Astrocyte of the cerebellum (primary cell): ENCODE data around the gene ABLIM2.

Source experiments
- DNase-seq: peaks from one replicate; pipeline ENCODE4 v3.0.0-alpha.2; 2011; ENCODE audit warnings: low read depth
- H3K4me3 ChIP-seq: 2 replicates; pipeline ENCODE4 v1.5.1; 2011; ENCODE audit warnings: mild to moderate bottlenecking, low read depth, low read length, moderate library complexity
- in situ Hi-C: cut with HindIII; loops from 2 replicates; pipeline ENCODE4 v1.10.0; 2017; ENCODE audit warnings: low sequenced_read_pairs
- TF ChIP-seq, protein P1 (sequence below): IDR thresholded peaks from 2 replicates; pipeline ENCODE4 v1.5.1; 2012; ENCODE audit warnings: low read length, low read depth, moderate library complexity, mild to moderate bottlenecking; ENCODE audit errors: missing control alignments

Gene ABLIM2

DNA sequence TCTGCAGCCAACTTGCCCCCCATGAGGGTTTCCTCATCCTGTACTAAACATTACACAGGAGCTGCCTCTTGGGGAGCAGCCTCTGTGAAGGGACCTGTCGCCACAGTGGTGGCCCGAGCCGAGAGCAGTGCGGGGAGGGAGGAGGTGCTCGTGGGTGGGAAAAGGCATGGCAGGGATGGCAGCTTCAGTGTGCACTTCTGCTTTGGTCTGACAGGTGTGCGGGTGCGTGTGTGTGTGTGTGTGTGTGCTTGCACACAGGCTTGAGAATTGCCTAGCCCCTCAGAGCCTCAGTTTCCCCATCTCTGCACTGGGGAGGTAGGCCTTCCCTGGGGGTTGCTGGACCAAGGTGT lies 44.4 kb upstream of the ABLIM2 start:
- TF ChIP-seq, protein P1, sequence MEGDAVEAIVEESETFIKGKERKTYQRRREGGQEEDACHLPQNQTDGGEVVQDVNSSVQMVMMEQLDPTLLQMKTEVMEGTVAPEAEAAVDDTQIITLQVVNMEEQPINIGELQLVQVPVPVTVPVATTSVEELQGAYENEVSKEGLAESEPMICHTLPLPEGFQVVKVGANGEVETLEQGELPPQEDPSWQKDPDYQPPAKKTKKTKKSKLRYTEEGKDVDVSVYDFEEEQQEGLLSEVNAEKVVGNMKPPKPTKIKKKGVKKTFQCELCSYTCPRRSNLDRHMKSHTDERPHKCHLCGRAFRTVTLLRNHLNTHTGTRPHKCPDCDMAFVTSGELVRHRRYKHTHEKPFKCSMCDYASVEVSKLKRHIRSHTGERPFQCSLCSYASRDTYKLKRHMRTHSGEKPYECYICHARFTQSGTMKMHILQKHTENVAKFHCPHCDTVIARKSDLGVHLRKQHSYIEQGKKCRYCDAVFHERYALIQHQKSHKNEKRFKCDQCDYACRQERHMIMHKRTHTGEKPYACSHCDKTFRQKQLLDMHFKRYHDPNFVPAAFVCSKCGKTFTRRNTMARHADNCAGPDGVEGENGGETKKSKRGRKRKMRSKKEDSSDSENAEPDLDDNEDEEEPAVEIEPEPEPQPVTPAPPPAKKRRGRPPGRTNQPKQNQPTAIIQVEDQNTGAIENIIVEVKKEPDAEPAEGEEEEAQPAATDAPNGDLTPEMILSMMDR: no peak
- no peak for DNase-seq
- H3K4me3 ChIP-seq: no peak overlapping the region
- in situ Hi-C loops: no loop called here

DNA sequence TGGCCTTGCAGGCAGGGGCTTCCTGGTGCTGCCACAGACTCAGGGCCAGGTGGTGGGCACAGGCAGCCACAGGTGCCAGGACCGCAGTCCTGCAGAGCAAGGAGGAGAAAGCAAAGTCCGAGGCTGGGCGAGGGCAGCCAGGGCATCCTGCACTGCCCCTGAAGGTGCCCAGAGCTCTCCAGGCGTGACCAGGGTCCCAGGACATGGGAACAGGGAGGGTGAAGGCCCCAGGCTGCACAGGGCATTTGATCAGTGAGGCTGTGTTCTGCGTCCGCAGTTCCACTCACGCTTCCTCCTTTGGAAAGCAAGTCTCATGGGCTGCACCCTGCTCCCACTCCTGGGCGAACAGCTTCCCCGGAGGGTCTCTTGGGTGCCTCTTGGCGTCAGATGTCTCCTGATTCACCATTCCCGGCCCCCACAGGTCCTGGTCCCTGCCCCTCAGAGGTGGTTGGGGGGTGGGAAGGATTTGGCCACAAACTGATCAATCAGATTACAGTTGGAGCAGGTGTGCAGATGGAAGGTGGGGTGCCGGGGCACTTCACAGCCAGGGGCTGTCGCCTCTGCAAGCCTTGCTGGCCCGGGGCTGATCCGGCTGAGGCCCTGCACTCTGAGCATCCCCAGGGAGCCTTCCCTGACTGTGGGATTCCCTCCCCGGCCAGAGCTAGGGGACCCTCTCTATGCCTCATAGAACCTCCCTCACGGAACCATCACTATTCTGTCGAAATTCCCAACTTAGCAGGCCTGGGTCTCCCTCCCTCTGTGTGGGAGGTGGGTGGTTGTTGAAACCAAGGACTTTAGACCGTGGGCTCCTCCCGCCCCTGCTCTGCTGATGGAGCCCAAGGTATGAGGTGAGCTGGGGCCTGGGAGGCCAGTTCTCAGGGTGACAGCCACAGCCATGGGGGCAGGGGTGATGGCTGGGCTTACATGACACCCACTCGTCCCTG lies 43.8 kb upstream of the ABLIM2 start:
- DNase-seq: no peak
- no peak overlapping the region for H3K4me3 ChIP-seq
- in situ Hi-C loops: no loop called here
- TF ChIP-seq, protein P1: no peak

DNA sequence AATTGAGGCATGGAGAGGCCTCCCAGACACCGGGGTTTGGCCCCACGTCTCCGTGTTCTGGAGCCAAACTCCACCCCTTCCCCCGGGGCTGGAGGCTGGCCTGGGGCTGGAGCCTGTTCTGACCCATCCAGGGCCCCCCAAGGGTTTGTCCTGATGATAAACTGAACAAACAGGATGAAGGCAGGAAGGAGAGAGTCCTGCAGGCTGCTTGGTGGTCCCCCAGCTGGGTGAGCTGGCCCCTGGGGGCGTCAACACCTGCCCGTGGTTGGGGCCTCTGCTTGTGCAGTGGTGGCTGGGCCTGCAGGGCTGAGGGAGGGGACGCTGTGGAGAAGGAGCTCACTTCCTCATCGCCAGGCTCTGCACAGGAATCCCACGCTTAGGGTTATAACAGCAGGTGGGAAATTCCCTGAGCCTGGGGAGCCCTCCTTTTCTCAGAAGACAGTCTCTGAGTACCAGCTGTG lies 42.7 kb upstream of the ABLIM2 start:
- in situ Hi-C loops: no loop called here
- no peak for DNase-seq
- H3K4me3 ChIP-seq: no peak overlapping the region
- TF ChIP-seq, protein P1: no peak

DNA sequence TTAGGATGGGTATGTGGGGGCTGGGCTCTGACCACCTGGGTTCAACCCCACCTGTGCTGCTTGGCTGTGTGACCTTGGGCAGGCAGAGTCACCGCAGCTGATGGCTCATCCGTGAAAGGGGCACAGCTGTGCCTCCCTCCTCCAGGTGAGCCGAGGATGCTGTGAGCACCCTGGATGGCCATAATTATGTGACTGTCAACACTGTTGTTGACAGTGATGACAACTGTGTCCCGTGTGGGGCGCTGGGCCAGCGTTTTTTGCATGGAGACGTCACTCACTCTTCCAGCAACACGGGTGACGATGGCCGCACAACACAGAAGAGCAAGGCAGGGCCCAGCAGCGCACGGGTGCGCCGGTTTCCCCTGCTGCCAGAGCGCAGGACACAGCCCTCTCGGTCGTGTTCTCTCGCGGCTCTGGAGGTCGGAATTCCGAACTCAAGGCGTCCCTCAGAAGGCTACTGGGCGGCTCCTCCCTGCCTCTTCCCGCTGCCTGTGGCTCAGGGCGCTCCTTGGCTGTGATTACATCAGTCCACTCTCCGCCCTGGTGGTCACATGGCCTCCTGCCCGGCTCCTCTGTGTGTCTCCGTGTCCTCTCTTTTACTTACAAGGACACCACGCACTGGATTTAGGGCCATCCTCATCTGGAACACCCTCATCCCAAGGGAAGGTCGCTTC lies 41.8 kb upstream of the ABLIM2 start:
- DNase-seq: no peak
- in situ Hi-C loops: no loop called here
- H3K4me3 ChIP-seq: no peak overlapping the region
- TF ChIP-seq, protein P1: no peak

DNA sequence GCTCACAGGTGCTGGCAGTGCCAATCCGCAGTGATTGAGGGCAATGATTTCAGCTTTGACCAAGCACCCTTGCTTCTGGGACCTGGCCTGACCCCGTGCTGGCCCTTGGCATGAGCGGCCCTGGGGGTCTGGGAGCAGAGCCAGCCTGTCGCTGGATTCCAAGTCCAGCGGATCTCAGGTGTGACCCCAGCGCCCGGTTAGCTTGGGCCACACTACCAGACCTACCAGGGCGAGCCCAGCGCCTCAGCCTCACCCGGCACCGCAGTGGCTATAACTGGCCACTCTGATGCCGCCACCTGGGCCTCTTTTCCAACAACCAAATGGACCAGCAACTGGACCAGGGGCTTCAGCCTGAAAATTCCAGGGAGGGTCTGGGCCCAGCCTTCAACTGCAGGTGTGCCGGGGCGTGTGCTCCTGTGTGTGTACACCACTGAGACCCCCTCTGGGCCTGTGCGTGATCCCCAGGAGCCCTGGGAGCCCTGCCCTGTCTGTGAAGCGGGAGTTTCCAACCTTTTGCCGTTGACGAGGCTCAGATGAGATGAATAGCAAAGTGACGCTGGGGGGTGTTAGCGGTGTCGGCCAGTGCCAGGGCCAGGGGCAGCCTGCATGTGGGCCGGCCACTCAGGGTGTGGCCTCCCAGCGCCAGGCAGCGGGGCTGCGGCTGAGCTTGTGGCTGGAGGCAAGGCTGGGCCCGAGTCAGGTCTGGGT lies 41.1 kb upstream of the ABLIM2 start:
- in situ Hi-C loops: no loop called here
- TF ChIP-seq, protein P1: no peak
- no peak overlapping the region for H3K4me3 ChIP-seq
- DNase-seq: no peak

DNA sequence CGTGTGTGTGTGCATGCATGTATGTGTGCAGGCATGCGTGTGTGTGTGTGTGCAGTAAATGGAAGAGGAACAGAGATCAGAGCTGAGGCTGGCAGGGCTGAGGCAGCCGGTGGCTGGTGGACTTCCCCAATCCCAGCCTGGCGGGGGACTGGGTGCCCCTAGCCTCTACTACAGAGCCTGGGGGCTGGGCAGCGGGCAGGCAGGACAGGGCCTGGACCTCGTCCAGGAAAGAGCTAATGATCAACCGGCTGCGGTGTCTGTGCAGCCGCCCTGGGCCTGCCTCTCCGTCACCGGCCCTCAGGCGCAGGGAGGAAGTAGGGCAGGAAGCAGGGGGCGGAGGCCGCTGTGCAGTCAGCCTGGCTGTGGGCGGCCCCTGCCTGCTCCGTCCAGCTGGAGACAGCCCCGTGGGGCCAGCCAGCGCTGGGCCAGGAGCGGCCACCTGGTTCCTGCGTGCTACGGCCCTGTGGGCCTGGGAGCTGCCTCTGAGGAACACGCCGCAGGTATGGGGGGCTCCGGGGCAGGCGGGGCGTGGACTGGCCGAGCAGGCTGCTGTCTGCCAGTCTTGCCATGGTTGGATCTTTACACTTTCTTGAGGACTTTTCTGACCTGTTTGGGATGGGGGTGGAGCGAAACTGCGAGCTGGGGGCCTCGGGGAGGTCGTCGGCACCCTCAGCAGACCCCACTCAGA lies 40.4 kb upstream of the ABLIM2 start, which contains the start of gene SH3TC1:
SH3TC1 (plus strand) TSS at position 385 of the 688 bp plus-strand sequence. CDS start 5,905 bp downstream, outside the sequence.
- TF ChIP-seq, protein P1: no peak
- no peak for DNase-seq

More for the DNA sequence above, 40.4 kb upstream of the ABLIM2 start, which contains the start of gene SH3TC1:
- no peak within 1 kb of the TSS for H3K4me3 ChIP-seq
- in situ Hi-C loops: no loop called here
